ENCODE measurements around the gene ADGRA1. TPM values are rescaled to one million over a fixed set of nuclear protein-coding genes. Genes with fewer than 3 reads are reported as not detected.
"Not testable (repeated sequence)": the region's sequence is repeated elsewhere in the genome, so short reads cannot be mapped to it uniquely, and the experiment has no call there.

The ADGRA1 gene
- total RNA-seq, 1 donor from 2014 or later: 0.13 TPM

DNA sequence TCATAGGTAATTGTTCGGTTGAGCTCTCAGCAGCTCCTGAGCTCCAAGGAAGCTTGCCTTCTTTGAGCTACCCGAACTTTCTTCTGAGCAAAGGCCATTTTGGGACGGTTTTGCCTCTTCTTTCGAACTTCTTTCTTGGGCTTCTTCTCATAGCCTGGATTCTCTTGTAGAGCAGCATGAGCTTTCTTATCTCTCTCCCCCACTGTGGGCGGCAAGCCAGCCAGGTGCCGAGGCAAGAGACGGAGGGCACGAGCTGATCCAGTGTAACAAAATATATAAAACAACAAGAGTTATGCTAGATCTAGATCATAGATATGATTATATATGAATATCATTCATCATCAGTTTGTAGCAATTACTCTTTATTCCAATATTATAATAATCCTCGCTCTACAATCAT lies 55.8 kb downstream of the ADGRA1 start:
- DNase-seq (ENCODE audit: low spot score): no peak

DNA sequence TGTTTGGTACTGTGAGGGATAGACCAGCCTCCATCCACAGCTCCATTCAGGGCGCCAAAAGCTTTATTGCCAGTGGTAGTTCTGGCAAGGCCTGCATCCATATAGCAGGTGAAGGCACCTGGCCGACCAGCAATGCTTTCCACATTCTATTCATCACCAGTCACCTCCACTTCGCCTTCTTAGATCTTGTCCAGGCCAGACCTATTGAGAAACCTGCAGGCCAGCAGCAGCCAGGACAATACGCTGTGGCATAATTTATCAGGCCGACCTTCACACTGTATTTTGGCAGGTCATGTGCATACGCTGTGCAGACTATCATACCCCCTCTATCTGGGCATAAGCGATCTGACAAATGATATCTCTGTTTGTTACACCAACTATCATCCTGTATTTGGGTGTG lies 57.0 kb downstream of the ADGRA1 start:
- DNase-seq (ENCODE audit: low spot score): no peak

- DNase-seq (ENCODE audit: low spot score): no peak
Observed at GRCh38 chr10:133150226-133150625, 62.5 kb downstream of the ADGRA1 start.

GRCh38 chr10:133150656-133151055 lies 62.9 kb downstream of the ADGRA1 start:
- no peak for DNase-seq (ENCODE audit: low spot score)

DNA sequence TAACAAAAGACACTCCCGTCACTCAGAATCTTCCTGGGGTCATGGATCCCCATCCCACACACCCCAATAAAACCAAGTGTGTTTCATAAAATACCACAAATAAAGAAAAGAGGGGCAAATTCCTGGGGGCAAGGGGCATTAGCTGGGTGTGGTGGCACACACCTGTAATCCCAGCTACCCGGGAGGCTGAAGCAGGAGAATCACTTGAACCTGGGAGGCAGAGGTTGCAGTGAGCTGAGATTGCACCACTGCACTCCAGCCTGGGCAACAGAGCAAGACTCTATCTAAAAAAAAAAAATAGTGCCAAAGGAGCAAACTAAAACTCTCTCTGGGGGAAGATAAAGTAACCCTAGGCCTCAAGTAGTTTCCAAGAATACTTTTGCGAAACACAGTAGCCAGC lies 63.3 kb downstream of the ADGRA1 start:
- DNase-seq (ENCODE audit: low spot score): not testable (repeated sequence)

DNA sequence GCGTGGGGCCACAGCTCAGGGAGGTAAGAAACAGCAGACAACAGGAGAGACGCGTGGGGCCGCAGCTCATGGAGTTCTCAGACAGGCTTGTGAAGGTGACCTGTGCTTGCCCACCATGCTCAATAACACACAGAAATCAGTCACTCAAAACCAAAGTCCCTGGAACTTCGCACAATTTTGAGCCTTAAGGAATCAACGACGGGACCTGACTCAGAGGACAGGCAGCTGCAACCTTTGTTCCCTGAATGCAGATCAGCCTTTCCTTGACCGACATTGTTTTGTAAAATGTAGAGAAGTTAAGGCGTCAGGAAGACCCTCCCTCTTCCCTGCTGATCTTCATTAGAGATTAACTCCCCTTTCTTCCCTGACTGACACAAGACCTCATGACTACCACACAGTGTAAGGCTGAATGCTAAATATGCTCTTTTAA lies 63.8 kb downstream of the ADGRA1 start:
- DNase-seq (ENCODE audit: low spot score): no peak

- no peak for DNase-seq (ENCODE audit: low spot score)
Observed at GRCh38 chr10:133154411-133154810, 66.7 kb downstream of the ADGRA1 start.

DNA sequence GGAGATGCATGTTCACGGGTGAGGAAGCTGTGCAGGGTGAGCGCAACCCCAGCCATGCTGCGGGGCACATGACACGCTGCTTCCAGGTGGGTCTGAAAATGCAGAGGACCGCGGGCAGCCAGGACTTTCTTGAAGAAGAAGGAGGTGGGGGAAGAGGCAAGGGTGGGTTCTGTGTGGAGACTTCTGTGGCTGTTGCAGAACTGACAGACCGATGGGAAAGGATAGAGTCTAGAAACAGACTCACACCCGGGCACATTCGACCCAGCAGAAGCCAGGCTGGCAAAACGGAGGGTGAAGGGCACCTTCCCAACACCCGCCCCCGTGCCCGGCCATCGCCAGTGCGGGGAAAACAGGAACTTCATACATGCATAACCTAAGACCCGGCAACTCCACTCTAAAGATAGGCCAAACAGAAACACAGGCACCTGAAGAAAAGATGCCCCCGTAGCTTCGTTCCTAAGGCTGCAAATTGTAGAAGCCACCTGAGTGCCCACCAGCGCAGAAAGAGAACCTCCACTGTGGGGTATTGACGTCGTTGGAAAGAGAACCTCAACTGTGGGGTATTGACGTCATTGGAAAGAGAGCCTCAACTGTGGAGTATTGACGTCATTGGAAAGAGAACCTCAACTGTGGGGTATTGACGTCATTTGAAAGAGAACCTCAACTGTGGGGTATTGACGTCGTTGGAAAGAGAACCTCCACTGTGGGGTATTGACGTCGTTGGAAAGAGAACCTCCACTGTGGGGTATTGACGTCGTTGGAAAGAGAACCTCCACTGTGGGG lies 67.5 kb downstream of the ADGRA1 start:
- no peak for DNase-seq (ENCODE audit: low spot score)

GRCh38 chr10:133156674-133157579 lies 69.2 kb downstream of the ADGRA1 start:
- no peak for DNase-seq (ENCODE audit: low spot score)

- no peak for DNase-seq (ENCODE audit: low spot score)
Observed at GRCh38 chr10:133157662-133158436, 70.1 kb downstream of the ADGRA1 start.

DNA sequence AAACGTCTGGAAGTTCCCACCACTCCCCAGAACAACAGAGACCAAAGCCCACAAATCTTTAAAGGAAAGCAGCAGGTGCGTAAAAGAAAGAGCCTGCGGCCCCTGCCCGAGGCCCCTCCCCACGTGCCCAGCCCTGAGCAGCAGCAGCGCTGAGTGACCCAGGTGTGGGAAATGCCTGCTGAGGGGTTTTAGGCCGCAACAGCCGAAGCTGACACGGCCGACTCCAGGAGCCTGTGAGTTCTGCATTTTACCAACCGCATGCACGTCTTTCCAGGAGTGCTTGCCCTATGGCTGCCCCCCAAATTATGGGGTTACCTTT lies 70.7 kb downstream of the ADGRA1 start:
- DNase-seq (ENCODE audit: low spot score): no peak

GRCh38 chr10:133158756-133159610 lies 71.3 kb downstream of the ADGRA1 start:
- no peak for DNase-seq (ENCODE audit: low spot score)

DNA sequence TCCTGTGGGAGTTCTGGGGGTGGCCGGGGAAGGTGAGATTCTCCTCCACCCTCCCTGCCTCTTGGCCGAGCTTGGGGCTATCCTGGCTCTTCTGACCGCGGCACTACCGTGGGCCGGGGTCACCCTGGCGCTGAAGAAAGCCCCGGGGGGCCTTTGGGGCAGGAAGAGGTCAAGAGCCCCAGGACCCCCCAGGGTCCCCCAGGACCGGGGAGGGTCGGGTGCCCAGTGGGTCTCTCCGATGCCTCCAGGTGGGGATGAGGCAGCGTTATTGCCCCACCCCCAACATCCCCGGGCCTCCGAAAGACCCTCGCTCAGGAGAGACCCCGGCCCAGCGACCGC lies 71.9 kb downstream of the ADGRA1 start:
- DNase-seq (ENCODE audit: low spot score): no peak

DNA sequence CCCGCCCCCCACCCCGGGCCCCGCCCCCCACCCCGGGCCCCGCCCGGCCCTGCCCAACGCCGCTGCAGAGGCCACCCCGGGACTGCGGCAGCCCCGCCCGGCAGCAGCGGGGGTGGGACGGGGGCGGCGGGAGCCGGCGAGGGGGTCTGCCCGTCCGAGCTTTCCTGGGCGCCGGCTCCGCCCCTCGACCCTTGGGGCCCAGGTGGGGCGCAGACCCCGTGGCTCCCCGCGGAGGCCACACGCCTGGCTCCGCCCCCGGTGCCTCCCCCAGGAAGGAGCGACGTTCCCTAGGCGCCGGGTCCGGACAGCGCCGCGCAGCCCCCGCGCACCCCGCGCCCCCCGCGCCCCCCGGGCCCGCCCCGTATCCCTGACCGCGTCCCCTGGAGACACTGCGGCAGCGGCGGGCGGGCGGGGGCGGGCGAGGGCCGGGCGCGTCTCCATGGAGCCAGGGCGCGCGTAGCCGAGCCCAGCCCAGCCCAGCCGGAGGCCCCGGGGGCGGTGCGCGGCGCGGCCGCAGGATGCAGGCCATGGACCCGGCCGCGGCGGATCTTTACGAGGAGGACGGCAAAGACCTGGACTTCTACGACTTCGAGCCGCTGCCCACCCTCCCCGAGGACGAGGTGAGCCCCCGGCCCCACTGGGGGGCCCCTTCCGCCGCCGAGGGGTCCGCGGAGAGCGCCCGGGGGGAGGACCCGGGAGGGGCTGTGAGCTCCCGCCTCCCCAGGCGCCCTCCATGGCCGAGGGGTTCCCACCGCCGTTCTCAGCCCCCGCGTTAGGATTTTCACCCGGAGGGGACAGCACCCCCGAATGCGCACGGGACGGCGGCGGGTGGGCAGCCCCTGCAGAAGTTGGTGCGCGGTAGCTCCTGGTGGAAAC lies 72.5 kb downstream of the ADGRA1 start, which contains the start of gene KNDC1:
KNDC1 (plus strand) TSS at position 270 of the 876 bp plus-strand sequence; CDS start at position 519, 249 bp downstream.
- no peak for DNase-seq (ENCODE audit: low spot score)

DNA sequence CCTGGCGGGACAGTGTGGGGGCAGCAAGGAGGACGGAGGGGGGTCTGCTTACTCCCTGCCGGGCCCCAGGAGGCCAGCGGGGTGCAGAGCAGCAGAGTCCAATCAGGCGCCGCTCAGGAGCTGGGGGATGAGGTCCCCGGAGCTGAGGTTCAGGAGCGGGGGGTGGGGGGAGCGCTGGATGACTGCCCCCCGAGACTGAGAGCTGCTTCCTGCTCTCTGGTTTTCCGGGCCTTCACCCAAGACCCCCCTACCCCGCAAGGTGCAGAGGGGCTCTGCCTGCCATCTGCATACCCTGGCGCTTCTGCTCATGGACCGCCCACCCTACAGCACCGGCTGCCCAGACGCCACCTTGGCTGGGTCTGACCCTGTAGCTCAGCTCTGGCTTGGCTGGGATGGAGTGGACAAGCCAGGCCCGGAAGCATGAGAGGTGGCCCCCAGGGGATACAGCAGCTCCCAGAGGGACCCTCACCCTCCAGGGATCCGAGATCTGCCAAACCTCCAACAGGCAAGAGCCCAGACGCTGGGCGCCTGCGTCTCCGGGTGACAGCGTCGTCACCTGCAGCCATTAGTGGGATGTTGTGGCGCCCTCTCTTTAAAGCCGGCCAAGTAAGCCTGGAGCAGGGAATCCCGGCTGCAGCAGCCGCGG lies 73.2 kb downstream of the ADGRA1 start:
- no peak for DNase-seq (ENCODE audit: low spot score)

GRCh38 chr10:133161486-133162109 lies 73.9 kb downstream of the ADGRA1 start:
- no peak for DNase-seq (ENCODE audit: low spot score)

GRCh38 chr10:133162178-133162909 lies 74.6 kb downstream of the ADGRA1 start:
- DNase-seq (ENCODE audit: low spot score): no peak

Measured in ureter (tissue), 1 donor.